DLD1 (cell line): ENCODE results near the gene RNF41.

Experiments used
- in situ Hi-C: cut with HindIII; loops from 2 replicates; pipeline ENCODE4 v1.10.0; 2017; ENCODE audit warnings: low sequenced_read_pairs

The RNF41 gene

GRCh38 chr12:56155256-56155845, 66.4 kb downstream of the RNF41 start:
- in situ Hi-C loops: no loop called here

- in situ Hi-C loops: no loop called here
Measured at GRCh38 chr12:56154818-56155217, 66.9 kb downstream of the RNF41 start.

GRCh38 chr12:56154246-56154771, 67.4 kb downstream of the RNF41 start:
- in situ Hi-C loops: no loop called here

DNA sequence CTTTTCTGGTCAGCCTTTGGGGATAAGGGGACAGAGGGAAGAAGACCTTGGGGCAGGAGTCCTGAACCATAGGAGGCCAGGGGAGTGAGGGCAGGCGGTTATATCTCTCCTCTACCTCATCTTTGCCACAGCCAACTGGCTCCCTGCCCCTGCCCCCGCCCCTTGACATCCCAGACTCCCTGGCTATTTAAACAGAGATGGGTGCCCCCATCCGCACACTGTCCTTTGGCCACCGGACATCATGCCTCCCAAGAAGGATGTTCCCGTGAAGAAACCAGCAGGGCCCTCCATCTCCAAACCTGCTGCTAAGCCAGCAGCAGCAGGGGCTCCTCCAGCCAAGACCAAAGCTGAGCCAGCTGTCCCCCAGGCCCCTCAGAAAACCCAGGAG, 68.0 kb downstream of the RNF41 start:
- in situ Hi-C loops: no loop called here

DNA sequence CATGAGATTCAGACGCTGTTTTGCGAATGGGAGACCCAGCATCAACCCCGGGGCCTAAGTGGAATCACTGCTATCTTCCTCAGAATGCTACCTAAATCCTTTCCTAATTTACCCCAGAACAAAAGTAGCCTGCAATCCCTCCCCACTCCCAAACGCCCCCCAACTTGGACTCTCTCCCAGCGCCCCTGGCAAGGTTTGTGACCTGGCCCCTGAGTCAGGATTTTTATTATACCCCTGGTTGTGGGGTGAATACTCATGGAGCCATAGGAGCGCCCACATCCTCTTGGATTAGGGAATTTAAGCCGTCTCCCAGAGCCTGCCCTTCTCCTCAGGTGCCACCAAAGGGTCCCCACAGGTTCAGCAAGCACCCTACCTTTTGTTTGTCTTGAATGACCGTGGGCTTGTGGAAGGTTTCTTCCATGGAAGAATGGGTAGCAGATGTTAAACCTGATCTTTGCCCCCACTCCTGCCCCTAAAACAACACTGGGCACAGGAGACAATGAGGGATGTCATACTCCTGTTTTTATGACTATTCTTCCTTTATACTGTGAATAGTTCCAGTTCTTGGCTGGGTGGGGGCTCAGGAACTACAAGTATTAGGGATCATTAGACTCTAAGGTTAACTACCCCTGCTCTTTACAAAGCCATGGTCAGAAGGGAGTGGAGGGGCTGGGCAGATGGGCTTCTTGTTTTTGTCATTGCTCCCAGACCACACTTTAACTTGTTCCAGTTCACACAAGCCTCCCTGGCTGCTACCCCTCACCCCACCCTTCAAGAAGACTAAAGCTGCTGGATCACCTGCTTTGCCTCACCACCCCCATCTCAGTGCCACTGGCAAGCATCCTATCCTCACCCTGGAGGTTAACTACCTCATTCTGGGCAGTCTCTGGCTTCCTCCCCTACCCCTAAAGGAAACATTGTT, 68.7 kb downstream of the RNF41 start:
- in situ Hi-C loops: no loop called here
